Stimulated activated effector memory CD8-positive, alpha-beta T cell treated with anti-CD3 and anti-CD28 coated beads, Interleukin-12 subunit alpha, Interleukin-12 subunit beta, amount 100 ng/mL, for 72 hours (primary cell): Measurements from ENCODE around the gene BICDL2.
A peak's percentile ranks its signal among the peaks of the same experiment; 100 is the strongest.

Experiments used
- ATAC-seq: fragments of 150-1000 bp; cut with Tn5 transposase; 2 replicates; pipeline ENCODE4 v1.10.0; 2021
- DNase-seq, 2 donors: peaks; one replicate each; pipeline ENCODE4 v3.0.0; 2021 to 2022; ENCODE audit warnings: low spot score in 2 of 2
- H3K27ac Mint-ChIP-seq: one replicate; pipeline ENCODE4 v1.8.0; 2022; ENCODE audit warnings: mild to moderate bottlenecking, mixed read lengths
- H3K36me3 Mint-ChIP-seq: one replicate; pipeline ENCODE4 v1.8.0; 2022; ENCODE audit warnings: mild to moderate bottlenecking, mixed read lengths
- H3K4me1 Mint-ChIP-seq: one replicate; pipeline ENCODE4 v1.8.0; 2022; ENCODE audit warnings: mixed read lengths
- H3K4me3 Mint-ChIP-seq: one replicate; pipeline ENCODE4 v1.8.0; 2022; ENCODE audit warnings: mild to moderate bottlenecking, mixed read lengths
- H3K9me3 Mint-ChIP-seq: one replicate; pipeline ENCODE4 v1.8.0; 2022; ENCODE audit warnings: mixed read lengths

Gene BICDL2

DNA sequence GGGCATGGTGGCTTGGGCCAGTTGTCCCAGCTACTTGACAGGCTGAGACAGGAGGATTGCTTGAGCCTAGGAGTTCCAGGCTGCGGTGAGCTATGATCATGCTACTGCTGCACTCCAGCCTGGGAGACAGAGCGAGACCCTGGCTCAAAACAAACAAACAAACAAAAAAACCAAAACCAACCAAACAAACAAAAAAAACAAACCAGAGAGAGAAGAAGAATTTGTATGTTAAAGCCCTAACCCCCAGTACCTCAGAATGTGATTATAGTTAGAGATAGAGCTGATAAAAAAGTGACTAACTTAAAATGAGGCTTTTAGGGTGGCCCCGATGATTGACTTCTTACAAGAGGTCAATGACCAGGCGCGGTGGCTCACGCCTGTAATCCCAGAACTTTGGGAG lies 8.0 kb upstream of the BICDL2 start:
- H3K27ac Mint-ChIP-seq: peak overlapping the region; percentile 68
- DNase-seq (no peak), ATAC-seq (no peak)
- peaks cover 22% of the 10 kb centered on the region for H3K4me1 Mint-ChIP-seq
- peaks cover 25% of the 10 kb centered on the region for H3K36me3 Mint-ChIP-seq
- H3K4me3 Mint-ChIP-seq: peak overlapping the region; percentile 76
- H3K9me3 Mint-ChIP-seq: no peaks in the 10 kb centered on the region

DNA sequence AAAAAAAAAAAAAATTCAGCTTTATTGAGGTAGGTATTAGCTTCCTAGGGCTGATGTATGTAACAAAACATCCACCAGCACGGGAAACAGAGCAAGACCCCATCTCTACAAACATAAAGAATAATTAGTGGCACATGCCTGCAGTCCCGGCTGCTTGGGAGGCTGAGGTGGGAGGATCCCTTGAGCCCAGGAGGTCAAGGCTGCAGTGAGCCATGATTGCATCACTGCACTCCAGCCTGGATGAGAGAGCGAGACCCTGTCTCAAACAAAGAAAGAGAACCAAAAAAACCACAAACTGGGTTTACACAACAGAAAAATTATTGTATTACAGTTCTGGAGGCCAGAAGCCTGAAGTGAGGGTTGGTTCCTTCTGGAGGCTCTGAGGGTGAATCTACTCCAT lies 5.6 kb upstream of the BICDL2 start:
- peaks cover 17% of the 10 kb centered on the region for H3K36me3 Mint-ChIP-seq
- ATAC-seq: no peak
- no peaks in the 10 kb centered on the region for H3K9me3 Mint-ChIP-seq
- peaks cover 18% of the 10 kb centered on the region for H3K4me1 Mint-ChIP-seq
- no peak overlapping the region for H3K27ac Mint-ChIP-seq
- no peak for DNase-seq
- H3K4me3 Mint-ChIP-seq: no peak overlapping the region

DNA sequence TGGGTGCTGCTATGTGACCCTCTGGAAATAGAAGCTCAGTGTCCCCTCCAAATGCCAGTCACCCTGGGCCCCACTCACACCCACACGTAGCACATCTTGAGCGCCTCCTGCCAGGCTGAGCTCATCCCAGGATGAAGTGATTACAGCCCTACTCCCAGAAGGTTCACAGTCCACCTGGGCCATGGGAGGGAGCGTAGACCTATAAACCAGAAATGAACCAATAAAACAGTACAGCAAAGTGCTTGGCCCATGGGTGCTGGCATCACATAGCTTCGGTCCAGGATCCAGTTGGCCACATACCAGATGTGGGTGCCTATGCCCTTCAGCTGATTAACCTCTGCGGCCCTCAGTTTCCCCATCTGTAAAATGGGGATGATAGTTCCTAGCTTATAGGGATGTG lies 2.2 kb upstream of the BICDL2 start:
- peaks cover 4% of the 10 kb centered on the region for H3K4me1 Mint-ChIP-seq
- H3K4me3 Mint-ChIP-seq: no peak overlapping the region

DNA sequence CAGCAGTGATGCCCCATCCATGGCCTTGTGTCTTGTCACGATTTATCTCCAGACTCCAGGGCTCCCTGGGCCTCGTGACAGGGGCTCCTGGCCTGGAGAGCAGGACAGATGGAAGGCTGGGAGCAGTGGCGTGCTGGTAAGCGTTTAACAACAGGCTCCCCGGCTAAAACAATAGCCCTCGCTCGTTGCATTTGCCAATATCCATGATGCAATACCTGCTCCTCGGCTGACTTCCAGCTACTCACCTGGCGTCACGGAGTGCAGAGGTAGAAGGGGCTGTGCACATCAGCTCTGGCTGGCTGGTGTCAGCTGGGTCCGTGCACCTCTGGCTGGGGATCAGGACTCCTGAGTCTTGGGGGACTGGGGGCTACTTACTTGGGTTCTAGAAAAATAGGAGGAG lies 1.5 kb upstream of the BICDL2 start:
- peaks cover 5% of the 10 kb centered on the region for H3K4me1 Mint-ChIP-seq
- H3K9me3 Mint-ChIP-seq: no peaks in the 10 kb centered on the region
- no peaks in the 10 kb centered on the region for H3K36me3 Mint-ChIP-seq
- H3K4me3 Mint-ChIP-seq: no peak overlapping the region
- H3K27ac Mint-ChIP-seq: no peak overlapping the region
- no peak for ATAC-seq
- DNase-seq: no peak

More for the DNA sequence above, 2.2 kb upstream of the BICDL2 start:
- Mint-ChIP-seq H3K9me3 (no peaks in the 10 kb centered on the region), H3K27ac (no peak overlapping the region), H3K36me3 (no peaks in the 10 kb centered on the region)
- no peak for DNase-seq
- ATAC-seq: no peak

DNA sequence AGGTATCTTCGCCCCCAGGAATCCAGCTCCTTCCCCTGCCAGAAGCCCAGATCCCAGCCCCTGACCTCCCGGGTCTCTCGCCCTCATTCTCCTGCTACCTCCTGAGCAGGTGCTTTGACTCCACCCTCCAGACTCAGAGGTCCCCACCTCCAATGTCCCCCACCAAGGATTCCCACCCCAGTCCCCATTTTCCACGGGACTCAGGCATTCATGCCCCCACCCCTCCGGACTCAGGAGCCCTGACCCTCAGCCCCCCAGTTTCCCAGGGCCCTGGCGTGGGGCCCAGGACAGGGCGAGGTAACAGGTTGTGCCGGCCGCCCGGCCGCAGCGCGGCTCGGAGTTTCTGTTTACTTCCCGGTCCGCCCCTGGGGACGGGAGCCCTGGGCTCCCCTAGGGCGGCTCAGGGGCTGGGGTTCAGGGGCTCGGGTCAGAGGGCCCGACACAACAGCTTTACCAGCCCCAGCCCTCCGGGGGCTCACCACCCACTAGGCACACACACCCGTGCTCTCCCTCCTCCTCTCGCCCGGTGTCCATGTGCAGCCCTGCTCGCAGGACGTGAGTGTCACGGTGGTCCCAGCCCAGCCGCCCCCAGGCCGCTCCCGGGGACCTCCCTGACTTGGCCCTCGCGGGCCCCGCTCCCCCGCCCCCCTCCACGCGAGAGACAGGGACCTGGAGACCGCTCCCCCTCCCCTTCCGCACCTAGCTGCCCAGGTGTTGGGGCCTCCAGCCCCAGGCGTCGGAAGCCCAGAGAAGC lies 595 bp downstream of the BICDL2 start:
- no peak overlapping the region for H3K27ac Mint-ChIP-seq

DNA sequence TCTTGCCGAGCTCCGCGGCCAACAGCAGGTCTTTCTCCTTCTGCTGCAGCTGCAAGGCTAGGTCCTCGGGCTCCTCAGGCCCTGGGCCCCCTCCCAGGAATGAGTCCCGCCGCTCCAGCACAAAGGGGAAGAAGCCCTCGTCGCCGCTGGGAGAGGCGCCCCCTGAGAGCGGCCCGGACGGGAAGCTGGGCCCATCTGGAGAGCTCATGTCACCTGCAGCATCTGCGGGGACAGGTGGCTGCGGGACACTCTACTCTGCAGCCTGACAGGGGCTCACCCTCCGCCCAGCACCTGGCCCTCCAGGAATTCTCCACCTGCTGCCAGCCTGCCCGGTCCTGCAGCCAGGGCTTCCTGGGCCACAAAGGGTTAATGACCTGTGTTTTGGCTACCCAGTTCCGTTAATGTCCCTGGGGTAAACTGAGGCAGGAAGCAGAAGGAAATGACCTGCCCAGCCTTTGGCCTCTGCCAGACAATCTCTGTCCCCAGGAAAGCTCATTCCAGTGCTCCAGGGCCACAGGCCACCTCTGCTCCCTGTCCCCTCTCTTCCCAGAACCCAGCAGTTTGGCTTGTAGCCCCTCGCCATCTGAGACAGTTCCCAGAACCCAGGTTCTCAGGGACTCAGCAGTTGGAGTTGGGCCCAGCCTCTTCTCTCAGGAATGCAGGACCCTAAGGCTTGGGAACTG lies 1.3 kb downstream of the BICDL2 start:
- ATAC-seq (no peak), DNase-seq (no peak)
- no peaks in the 10 kb centered on the region for H3K36me3 Mint-ChIP-seq
- no peak overlapping the region for H3K27ac Mint-ChIP-seq
- peaks cover 19% of the 10 kb centered on the region for H3K4me1 Mint-ChIP-seq
- no peaks in the 10 kb centered on the region for H3K9me3 Mint-ChIP-seq
- no peak overlapping the region for H3K4me3 Mint-ChIP-seq

More for the DNA sequence above, 595 bp downstream of the BICDL2 start:
- ATAC-seq (no peak), DNase-seq (no peak)
- peaks cover 17% of the 10 kb centered on the region for H3K4me1 Mint-ChIP-seq
- H3K9me3 Mint-ChIP-seq: no peaks in the 10 kb centered on the region
- no peaks in the 10 kb centered on the region for H3K36me3 Mint-ChIP-seq
- H3K4me3 Mint-ChIP-seq: no peak overlapping the region

DNA sequence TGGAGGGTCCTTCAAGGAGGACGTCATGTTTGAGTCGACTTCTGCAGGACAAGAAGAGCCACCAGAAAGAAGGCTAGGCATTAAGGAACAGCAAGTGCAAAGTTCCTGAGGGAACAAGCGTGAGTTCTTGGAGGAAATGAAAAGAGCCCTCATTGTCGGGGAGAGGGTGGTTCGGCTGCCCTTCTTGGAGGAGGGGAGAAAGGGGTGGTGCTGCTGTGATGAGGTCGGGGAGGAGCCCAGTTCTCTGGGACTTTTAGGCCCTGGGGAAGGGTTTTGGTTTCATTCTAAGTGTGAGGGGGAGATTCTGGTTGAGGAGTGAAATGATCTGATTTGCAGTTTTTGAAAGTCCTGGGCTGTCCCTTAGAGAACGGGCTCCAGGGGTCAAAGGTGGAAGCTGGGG lies 4.1 kb downstream of the BICDL2 start:
- no peak for ATAC-seq
- no peak for DNase-seq
- Mint-ChIP-seq H3K4me3 (no peak overlapping the region), H3K9me3 (no peaks in the 10 kb centered on the region), H3K27ac (no peak overlapping the region), H3K36me3 (peaks cover 15% of the 10 kb centered on the region), H3K4me1 (peaks cover 41% of the 10 kb centered on the region)

DNA sequence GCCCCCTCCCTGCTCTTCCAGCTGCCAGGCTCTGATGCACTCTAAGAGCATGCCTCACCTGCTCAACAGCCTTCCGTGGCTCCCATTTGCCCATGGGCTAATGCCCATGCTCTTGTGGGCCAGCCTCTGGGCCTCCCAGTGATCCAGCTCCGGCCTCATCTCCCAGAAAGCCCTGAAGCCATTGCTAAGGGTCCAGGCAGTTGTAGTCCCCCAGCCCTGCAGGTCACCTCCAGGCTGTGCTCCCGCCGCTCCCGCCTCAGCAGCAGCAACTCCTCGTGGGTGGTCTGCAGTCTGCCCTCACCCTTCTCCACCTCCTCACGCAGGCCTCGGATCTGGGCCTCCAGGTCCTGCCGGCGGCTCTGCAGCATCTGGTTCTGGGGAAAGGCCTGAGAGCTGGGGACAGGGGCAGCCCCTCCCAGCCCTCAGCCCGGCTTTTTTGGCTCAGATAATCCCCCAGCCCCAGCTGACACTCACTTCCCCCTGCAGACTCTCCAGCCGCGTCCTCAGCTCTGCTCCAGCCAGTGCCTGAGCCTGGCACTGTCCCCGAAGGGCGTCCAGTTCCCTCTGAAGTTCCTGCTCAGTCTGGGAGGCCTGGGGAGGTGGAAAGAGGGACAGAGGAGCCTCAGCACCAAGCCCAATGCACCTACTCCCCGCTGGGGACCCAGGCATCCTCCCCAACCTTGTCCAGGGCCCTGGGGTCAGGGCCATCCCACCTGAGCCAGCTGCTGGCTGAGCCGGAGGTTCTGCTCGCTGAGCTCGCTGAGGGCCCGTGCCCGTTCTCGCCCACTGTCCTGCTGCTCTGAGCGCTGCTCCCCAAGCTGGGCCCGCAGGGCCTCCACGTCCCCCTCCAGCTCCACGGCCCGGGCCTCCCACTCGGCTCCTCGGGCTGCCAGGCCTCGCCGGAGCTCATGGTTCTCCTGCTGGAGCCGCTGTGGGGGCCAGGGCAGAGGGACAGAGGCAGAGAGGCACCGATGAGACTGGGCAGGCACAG lies 6.2 kb downstream of the BICDL2 start:
- H3K9me3 Mint-ChIP-seq: no peaks in the 10 kb centered on the region
- no peak for DNase-seq
- ATAC-seq: no peak
- peaks cover 36% of the 10 kb centered on the region for H3K36me3 Mint-ChIP-seq
- H3K4me3 Mint-ChIP-seq: peak overlapping the region; percentile 81
- H3K4me1 Mint-ChIP-seq: peaks cover 49% of the 10 kb centered on the region
- H3K27ac Mint-ChIP-seq: no peak overlapping the region

DNA sequence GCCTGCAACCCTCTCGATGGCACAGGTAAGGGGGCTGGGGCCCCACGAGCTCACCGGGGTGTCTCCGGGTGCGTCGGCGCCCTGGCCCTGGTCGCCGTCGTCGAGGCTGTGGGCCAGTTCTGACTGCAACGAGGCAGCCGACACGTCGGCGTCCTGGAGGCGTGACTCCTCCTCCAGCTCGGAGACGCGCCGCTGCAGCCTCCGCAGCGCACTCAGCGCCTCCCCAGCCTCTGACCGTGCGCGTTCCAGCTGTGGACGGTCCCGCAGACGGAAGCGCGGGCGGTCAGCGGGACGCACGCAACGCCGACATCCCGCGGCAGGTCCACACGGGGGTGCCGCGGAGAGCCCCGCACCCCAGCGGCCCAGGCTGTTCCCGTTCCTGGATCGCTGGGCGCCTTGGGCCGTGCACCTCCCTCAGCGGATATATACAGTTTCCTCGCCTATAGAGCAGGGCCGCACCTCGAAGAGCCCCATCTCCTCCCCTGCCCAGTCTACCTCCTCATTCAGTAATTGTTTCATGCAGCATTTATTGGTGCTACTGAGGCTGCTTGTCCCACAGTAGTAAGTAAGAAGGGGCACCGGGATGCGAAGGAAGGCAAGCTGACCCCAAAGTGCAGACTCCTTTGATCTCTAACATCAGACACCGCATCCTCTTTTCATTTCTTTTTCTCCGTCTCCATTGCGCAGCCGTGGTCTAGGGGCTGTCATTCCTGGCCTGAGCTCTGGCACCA lies 7.1 kb downstream of the BICDL2 start:
- DNase-seq (peak in 1 of 2 donors; percentile 54), ATAC-seq (peak; percentile 78)
- Mint-ChIP-seq H3K4me1 (peaks cover 54% of the 10 kb centered on the region), H3K4me3 (peak overlapping the region; percentile 81), H3K9me3 (no peaks in the 10 kb centered on the region), H3K27ac (peak overlapping the region; percentile 74), H3K36me3 (peaks cover 45% of the 10 kb centered on the region)

DNA sequence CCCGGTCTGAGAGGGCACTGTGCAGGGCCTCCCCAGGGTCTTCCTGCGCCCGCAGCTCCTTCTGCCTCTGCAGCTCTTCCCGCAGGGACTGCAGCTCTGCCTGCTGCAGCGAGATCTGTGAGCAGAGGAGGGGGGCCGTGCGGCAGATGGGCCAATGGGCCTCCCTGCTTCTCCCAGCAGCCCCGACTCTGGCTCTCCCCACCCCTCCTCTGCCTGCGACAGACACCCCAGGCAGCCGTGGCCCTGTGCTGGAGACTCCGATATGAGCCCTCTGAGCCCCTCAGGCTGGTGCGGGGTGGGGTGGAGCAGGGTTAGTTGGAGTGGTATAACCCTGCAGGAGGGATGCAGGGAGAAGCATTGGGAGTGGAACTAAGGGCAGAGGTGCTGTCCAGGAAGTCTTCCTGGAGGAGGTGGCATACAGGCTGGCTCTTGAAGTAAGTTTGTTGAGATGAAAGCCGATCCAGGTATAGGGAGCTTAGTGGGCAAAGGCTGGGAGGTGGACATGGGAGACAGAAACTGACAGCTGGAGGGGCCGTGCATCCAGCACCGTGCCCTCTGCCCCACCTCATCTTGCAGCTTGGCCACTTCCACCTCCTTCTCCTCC lies 7.9 kb downstream of the BICDL2 start:
- no peak for DNase-seq
- Mint-ChIP-seq H3K36me3 (peaks cover 52% of the 10 kb centered on the region), H3K4me3 (peak overlapping the region; percentile 81), H3K4me1 (peaks cover 61% of the 10 kb centered on the region), H3K27ac (peak overlapping the region; percentile 74), H3K9me3 (no peaks in the 10 kb centered on the region)
- ATAC-seq: no peak

DNA sequence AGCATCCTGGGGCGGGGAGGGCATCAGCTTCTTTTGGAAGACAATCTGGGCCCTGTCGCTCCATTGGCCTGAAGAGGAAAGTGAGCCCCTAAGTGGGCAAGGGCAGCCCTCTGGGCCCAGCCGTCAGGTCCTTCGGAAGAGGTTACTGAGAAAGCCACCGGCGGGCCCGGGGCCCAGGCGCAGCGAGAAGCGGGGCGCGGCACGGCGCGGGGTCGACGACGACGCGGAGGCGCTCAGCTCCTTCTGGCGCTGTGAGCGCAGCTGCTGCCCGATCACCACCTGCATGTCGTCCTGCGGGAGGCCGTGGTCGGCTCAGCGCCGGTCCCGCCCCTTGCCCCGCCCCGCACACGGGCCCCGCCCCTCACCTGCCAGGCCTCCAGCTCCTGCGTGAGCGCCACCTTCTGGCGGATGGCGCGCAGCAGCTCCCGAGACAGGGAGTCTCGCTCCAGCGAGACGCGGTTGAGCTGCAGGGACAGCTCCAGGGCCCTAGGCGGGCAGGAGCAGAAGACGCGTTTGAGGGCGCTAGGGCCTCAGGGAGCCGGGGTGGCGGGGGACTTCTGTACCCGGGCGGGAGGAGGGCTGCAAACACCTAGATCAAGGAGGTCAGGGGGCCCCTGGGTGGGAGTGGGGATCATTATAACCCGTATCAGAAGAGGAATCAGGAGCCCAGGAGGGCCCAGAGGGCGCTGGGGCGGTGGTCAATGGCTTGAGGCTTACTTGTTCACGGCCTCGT lies 8.6 kb downstream of the BICDL2 start:
- Mint-ChIP-seq H3K4me1 (peaks cover 66% of the 10 kb centered on the region), H3K9me3 (no peaks in the 10 kb centered on the region), H3K4me3 (peak overlapping the region; percentile 81), H3K36me3 (peaks cover 59% of the 10 kb centered on the region), H3K27ac (peak overlapping the region; percentile 74)
- ATAC-seq (peak; percentile 41), DNase-seq (peak; percentile 88 to 90)

DNA sequence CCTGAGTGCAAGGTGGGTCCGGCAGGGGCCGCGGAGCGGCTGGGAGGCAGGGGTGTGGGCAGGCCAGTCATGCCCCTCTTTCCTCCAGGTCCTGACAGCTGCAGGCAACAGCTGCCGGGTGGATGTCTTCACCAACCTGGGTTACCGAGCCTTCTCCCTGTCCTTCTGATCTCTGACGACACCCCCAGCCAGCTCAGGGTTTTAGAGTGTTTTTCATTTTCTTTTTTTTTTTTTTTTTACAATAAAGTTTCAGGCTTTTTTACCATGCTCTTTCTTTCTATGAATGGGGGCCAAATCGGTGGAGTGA lies 9.3 kb downstream of the BICDL2 start:
- H3K9me3 Mint-ChIP-seq: no peaks in the 10 kb centered on the region
- DNase-seq (no peak), ATAC-seq (no peak)
- H3K36me3 Mint-ChIP-seq: peaks cover 64% of the 10 kb centered on the region
- H3K4me3 Mint-ChIP-seq: peak overlapping the region; percentile 81
- peaks cover 66% of the 10 kb centered on the region for H3K4me1 Mint-ChIP-seq
- H3K27ac Mint-ChIP-seq: no peak overlapping the region

DNA sequence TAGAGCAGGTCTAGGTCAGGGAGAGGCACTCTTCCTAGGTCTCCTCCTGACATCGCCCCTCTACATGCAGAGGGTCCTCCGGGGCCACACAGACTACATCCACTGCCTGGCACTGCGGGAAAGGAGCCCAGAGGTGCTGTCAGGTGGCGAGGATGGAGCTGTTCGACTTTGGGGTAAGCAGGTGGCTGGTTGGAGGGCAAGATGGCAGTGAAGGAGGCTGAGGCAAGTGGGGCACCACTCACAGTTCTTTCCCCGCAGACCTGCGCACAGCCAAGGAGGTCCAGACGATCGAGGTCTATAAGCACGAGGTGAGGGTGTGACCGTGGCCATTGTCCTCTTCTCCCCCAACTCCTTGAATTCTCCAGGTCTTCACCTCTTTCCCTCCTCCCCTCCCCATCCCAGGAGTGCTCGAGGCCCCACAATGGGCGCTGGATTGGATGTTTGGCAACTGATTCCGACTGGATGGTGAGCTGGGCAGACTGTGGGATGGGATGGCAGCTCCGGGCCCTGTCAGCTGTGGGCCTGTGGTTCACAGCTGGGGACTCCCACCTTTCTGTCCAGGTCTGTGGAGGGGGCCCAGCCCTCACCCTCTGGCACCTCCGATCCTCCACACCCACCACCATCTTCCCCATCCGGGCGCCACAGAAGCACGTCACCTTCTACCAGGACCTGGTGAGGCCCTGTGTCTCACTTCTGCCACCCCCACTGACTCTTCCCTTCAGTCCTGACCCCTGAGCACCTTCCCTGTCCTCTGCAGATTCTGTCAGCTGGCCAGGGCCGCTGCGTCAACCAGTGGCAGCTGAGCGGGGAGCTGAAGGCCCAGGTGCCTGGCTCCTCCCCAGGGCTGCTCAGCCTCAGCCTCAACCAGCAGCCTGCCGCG lies 9.9 kb downstream of the BICDL2 start:
- H3K9me3 Mint-ChIP-seq: no peaks in the 10 kb centered on the region
- no peak for DNase-seq

More for the DNA sequence above, 9.9 kb downstream of the BICDL2 start:
- H3K4me1 Mint-ChIP-seq: peaks cover 68% of the 10 kb centered on the region
- H3K4me3 Mint-ChIP-seq: no peak overlapping the region
- ATAC-seq: no peak
- no peak overlapping the region for H3K27ac Mint-ChIP-seq
- peaks cover 70% of the 10 kb centered on the region for H3K36me3 Mint-ChIP-seq
